Activated B cell treated with CpG ODN at 0.5 μM for 24 hours (primary cell): ENCODE measurements around the gene KRT81. TPM values are rescaled to one million over a fixed set of nuclear protein-coding genes. Genes with fewer than 3 reads are reported as not detected.

Source experiments
- ATAC-seq: fragments of 200-7000 bp; cut with Tn5 transposase; one replicate; pipeline ENCODE4 v1.10.0; 2021; ENCODE audit warnings: low read depth, mild to moderate bottlenecking, moderate library complexity
- CTCF ChIA-PET: fragments of 350-600 bp; sonication (Branson Sonifier 250); formaldehyde crosslinking; loops from one replicate; lab custom pipeline; 2021; ENCODE audit warnings: antibody characterized with exemption; lab: Charles Lee
- POLR2A ChIA-PET: fragments of 350-600 bp; sonication (Branson Sonifier 250); formaldehyde crosslinking; loops from one replicate; lab custom pipeline; 2021; ENCODE audit warnings: antibody characterized with exemption; lab: Charles Lee
- DNase-seq: peaks from one replicate; pipeline ENCODE4 v3.0.0; 2022
- H3K27ac Mint-ChIP-seq: one replicate; pipeline ENCODE4 v1.8.0; 2020; ENCODE audit warnings: mixed read lengths
- H3K27me3 Mint-ChIP-seq: one replicate; pipeline ENCODE4 v1.8.0; 2021; ENCODE audit warnings: mixed read lengths
- H3K36me3 Mint-ChIP-seq: one replicate; pipeline ENCODE4 v1.8.0; 2021; ENCODE audit warnings: low read depth, mixed read lengths
- H3K4me1 Mint-ChIP-seq: one replicate; pipeline ENCODE4 v1.8.0; 2021; ENCODE audit warnings: mixed read lengths
- H3K4me3 Mint-ChIP-seq: one replicate; pipeline ENCODE4 v1.8.0; 2020; ENCODE audit warnings: mild to moderate bottlenecking, mixed read lengths
- H3K9me3 Mint-ChIP-seq: one replicate; pipeline ENCODE4 v1.8.0; 2020; ENCODE audit warnings: mixed read lengths
- CTCF ChIP-seq: fragments of 200-600 bp; IDR thresholded peaks from one replicate; pipeline ENCODE4 v1.8.0; 2022; ENCODE audit warnings: antibody characterized with exemption, mild to moderate bottlenecking
- intact Hi-C: fragments of 100-400 bp; cut with micrococcal nuclease; formaldehyde crosslinking; loops from one replicate; pipeline ENCODE4 v1.15.1; 2024
- total RNA-seq: library from RNA; stranded (reverse); gene quantifications from 2 replicates; pipeline ENCODE4 v1.2.3, GENCODE V29; 2022

KRT81 gene
- total RNA-seq, 1 donor from 2014 or later = not detected

GRCh38 chr12:52314511-52314910 is 23.2 kb upstream of the KRT81 start:
- TF ChIP-seq CTCF = no peak
- H3K9me3 Mint-ChIP-seq = no peaks in the 10 kb centered on the region
- no peaks in the 10 kb centered on the region for H3K36me3 Mint-ChIP-seq
- DNase-seq (no peak), ATAC-seq (no peak)
- H3K4me3 Mint-ChIP-seq = no peak overlapping the region
- CTCF ChIA-PET = no interaction called here
- intact Hi-C loops = no loop called here
- POLR2A ChIA-PET = no interaction called here
- H3K27me3 Mint-ChIP-seq = peaks cover 29% of the 10 kb centered on the region
- H3K27ac Mint-ChIP-seq = no peak overlapping the region
- H3K4me1 Mint-ChIP-seq = no peaks in the 10 kb centered on the region

- no peak for TF ChIP-seq CTCF
- POLR2A ChIA-PET = no interaction called here
- Mint-ChIP-seq H3K4me3 (no peak overlapping the region), H3K36me3 (no peaks in the 10 kb centered on the region), H3K27me3 (peaks cover 33% of the 10 kb centered on the region), H3K4me1 (no peaks in the 10 kb centered on the region), H3K27ac (no peak overlapping the region), H3K9me3 (no peaks in the 10 kb centered on the region)
- intact Hi-C loops = no loop called here
- ATAC-seq = no peak
- no peak for DNase-seq
- CTCF ChIA-PET = interaction anchor here (0.9 kb wide), 1 partner anchor 120 kb away, joined by 3 read pairs; no protein-coding TSS in a partner anchor
Observed at GRCh38 chr12:52313926-52314325, 22.6 kb upstream of the KRT81 start.

GRCh38 chr12:52313461-52313860 is 22.1 kb upstream of the KRT81 start:
- no peak for DNase-seq
- Mint-ChIP-seq H3K27ac (no peak overlapping the region), H3K9me3 (no peaks in the 10 kb centered on the region), H3K36me3 (no peaks in the 10 kb centered on the region), H3K4me3 (no peak overlapping the region), H3K4me1 (peaks cover 2% of the 10 kb centered on the region), H3K27me3 (peaks cover 34% of the 10 kb centered on the region)
- intact Hi-C loops = no loop called here
- ChIA-PET CTCF (interaction anchor here (0.9 kb wide), 1 partner anchor 119 kb away, joined by 3 read pairs; no protein-coding TSS in a partner anchor), POLR2A (no interaction called here)
- no peak for ATAC-seq
- TF ChIP-seq CTCF = no peak

GRCh38 chr12:52312086-52312485 is 20.8 kb upstream of the KRT81 start:
- Mint-ChIP-seq H3K9me3 (no peaks in the 10 kb centered on the region), H3K4me3 (no peak overlapping the region), H3K36me3 (no peaks in the 10 kb centered on the region), H3K27ac (no peak overlapping the region), H3K4me1 (peaks cover 2% of the 10 kb centered on the region), H3K27me3 (peaks cover 44% of the 10 kb centered on the region)
- no peak for TF ChIP-seq CTCF
- ChIA-PET CTCF (interaction anchor here (0.6 to 1.4 kb wide), 3 partner anchors 12 to 33 kb away, joined by 3 to 6 read pairs (median 4); no protein-coding TSS in a partner anchor), POLR2A (no interaction called here)
- intact Hi-C loops = no loop called here
- no peak for ATAC-seq
- DNase-seq = no peak

GRCh38 chr12:52311285-52311648 is 19.9 kb upstream of the KRT81 start:
- intact Hi-C loops = no loop called here
- ChIA-PET CTCF (interaction anchor here (1.2 to 1.4 kb wide), 3 partner anchors 17 to 146 kb away, joined by 3 to 6 read pairs (median 4); no protein-coding TSS in a partner anchor), POLR2A (no interaction called here)
- DNase-seq (no peak), ATAC-seq (no peak)
- Mint-ChIP-seq H3K4me3 (no peak overlapping the region), H3K27me3 (peaks cover 50% of the 10 kb centered on the region), H3K9me3 (no peaks in the 10 kb centered on the region), H3K36me3 (no peaks in the 10 kb centered on the region), H3K27ac (no peak overlapping the region), H3K4me1 (peaks cover 2% of the 10 kb centered on the region)
- TF ChIP-seq CTCF = no peak
